GM13976 (cell line): ENCODE data around the gene PTPRO.

ENCODE experiments used
- DNase-seq: peaks from one replicate; pipeline ENCODE4 v3.0.0; 2012; ENCODE audit warnings: low spot score
- in situ Hi-C: fragments of 300-500 bp; cut with MboI; formaldehyde crosslinking; loops from one replicate; pipeline ENCODE4 v1.12.0; 2022; ENCODE audit warnings: low sequenced_read_pairs, mixed read lengths, inconsistent platforms; ENCODE audit not compliant: unreplicated experiment
- TF ChIP-seq, protein P1 (sequence below): IDR thresholded peaks from 2 replicates; pipeline ENCODE4 v1.5.1; 2012; ENCODE audit warnings: borderline replicate concordance, mild to moderate bottlenecking; ENCODE audit not compliant: insufficient read depth; ENCODE audit errors: extremely low read depth, missing control alignments, control extremely low read depth

Gene PTPRO

DNA sequence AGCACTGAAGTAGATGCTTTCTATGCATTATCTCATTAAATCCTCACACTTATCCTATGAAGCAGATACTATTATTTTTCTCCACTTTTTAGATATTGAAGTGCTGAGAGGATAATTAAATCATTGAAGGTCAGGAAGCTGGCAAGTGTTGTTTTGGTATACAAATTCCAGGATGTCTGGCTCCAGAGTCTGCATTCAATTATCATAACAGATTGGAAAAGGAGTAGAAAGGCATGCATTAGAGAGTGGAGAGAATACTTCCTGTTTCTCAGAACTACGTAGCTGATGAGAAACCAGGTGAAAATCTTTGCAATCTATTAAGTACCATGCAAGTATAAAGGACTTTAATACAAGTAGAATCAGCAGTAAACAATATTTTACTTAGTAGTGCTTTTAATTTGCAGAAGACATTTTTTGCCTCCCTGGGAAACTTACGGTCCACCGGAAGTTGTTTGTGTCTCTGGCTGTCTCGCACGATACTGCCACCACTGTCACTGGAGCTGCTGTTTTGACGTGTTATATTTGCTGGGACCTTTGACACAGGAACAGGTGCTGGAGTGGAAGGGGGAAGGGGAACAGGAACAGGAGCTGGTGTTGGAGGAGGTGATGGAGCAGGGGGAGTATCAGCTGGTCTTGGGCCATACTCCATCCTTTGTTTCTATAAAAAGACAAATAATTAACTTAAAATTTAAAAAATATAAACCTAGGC is 308.9 kb downstream of the PTPRO start:
- in situ Hi-C loops: no loop called here
- no peak for DNase-seq
- TF ChIP-seq, protein P1, sequence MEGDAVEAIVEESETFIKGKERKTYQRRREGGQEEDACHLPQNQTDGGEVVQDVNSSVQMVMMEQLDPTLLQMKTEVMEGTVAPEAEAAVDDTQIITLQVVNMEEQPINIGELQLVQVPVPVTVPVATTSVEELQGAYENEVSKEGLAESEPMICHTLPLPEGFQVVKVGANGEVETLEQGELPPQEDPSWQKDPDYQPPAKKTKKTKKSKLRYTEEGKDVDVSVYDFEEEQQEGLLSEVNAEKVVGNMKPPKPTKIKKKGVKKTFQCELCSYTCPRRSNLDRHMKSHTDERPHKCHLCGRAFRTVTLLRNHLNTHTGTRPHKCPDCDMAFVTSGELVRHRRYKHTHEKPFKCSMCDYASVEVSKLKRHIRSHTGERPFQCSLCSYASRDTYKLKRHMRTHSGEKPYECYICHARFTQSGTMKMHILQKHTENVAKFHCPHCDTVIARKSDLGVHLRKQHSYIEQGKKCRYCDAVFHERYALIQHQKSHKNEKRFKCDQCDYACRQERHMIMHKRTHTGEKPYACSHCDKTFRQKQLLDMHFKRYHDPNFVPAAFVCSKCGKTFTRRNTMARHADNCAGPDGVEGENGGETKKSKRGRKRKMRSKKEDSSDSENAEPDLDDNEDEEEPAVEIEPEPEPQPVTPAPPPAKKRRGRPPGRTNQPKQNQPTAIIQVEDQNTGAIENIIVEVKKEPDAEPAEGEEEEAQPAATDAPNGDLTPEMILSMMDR: no peak

DNA sequence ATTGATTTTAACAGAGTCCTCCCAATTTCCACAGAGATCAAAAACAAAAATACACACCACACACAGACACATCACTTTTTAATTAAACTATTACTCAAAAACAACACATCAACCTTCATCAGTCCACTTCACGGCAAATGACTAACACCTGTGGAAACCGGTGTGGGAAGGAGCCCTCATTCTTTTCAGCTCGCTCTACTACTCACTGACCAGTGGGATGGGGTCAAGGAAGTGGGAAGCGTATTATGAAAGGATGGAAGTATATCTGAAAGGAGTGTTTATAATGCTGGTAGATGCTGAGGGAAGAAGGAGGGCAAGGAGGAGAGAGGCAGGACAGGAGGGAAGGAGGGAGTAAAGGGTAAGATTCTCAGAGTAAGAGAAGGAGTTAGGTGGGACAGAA is 310.4 kb downstream of the PTPRO start:
- TF ChIP-seq, protein P1: no peak
- DNase-seq: no peak
- in situ Hi-C loops: no loop called here

DNA sequence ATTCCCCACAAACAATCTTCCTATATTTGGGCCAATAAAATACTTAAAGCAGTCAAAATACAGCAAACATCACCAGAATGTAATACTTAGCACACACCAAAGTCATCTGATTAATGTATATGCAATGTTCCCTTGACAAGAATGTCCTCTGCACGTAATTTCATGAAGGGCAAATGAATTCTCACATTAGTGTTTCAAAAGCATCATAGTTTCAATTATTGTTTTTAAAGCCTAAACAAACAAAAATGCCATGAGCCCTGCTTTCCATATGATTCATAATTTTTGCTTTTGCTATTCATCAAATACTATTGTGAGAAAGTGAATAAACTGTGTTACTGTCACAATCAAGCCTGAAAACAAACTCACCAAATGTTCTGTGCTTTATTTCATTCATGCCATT is 310.9 kb downstream of the PTPRO start:
- TF ChIP-seq, protein P1: no peak
- in situ Hi-C loops: no loop called here
- no peak for DNase-seq

DNA sequence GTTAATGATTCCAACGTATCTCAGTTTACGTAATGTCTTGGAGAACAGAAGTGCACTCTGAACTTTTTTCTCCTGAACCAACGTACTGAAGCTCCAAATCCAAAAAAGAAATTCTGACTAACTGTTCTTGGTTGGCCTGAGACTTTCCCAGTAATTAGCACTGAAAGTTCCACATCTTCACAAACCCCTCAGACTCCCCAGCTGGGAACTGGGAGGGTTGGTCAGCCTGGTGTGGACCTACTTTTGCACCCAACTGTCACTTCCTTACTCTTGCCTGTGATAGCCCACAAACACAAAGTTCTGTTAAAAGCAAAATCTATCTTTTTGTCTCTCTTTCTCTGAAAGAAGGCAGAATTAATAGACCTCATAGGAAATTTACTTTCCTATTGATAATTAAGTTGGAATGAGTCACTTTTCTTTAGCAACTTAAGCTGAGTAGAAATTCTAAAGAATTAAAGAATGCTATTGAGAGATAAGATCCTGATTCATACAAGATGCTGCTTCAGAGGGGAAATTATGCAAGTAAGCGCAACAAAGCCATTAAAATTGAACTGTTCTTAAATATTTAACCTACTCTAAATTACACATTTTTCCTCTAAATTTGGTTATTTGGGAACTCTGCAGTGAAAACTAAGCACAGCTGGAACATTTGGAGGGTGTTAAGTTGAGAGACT is 311.8 kb downstream of the PTPRO start:
- in situ Hi-C loops: no loop called here
- TF ChIP-seq, protein P1: no peak
- DNase-seq: no peak

DNA sequence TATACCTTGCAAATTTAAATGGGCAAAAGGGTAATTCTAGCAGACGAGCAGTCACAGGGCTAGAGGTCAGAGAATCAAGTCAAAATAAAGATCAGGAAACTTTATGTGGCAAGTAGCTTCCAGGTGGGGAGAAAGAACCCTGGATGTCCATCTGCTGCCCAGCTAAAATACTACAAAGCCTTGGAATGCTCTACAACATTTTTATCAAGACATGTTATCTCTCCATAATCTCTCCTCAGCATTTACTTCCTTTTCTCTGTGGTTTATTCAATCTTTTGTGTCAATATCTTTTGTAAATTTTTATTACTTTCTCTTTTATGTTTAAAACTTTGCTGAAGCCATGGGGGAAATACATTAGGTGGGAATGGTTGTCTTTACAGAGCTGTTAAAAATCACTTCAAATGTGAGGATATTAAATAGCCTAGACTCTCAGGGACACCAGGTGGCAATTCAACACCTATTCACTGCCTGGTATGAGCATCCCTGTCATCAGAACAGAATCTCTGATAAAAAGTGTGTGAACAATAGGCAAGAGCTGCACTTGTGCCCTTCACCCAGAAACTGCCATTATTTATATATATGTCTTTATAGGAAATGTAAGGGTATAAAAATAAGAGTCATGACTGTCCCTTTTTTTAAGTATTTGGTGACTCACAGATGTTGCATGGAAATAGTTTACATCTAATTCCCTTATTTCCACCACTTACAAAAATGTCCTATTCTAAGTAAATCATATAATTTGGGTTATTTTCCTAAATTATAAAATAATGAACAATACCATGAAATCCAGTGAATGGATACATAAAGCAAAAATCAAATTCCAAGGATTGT is 314.0 kb downstream of the PTPRO start:
- TF ChIP-seq, protein P1: no peak
- in situ Hi-C loops: no loop called here
- DNase-seq: no peak

DNA sequence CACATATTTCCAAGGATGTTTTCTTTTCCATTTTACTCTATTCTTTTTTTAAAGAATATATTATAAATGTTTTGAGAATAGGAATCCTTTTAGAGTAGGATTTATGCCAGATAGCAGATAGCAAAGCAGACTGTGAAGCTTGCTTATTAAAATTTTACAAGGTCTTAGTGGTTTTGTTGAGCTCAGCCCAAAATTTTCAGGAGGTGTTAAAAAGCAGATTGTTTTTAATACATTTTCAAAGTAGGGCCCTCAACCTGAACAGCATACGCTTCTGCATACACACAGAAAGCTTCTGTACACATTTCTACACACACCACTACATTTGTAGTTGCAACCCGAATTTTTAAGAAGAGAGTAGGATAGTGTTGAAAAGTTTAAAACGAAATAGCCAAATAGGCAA is 315.9 kb downstream of the PTPRO start:
- TF ChIP-seq, protein P1: no peak
- in situ Hi-C loops: no loop called here
- no peak for DNase-seq
